MG63 (cell line): Measurements from ENCODE around the gene MISP. TPM values are rescaled to one million over a fixed set of nuclear protein-coding genes. Genes with fewer than 3 reads are reported as not detected.

ENCODE experiments used
- DNase-seq: peaks from one replicate; pipeline ENCODE4 v3.0.0-alpha.2; 2020
- H3K27me3 ChIP-seq: fragments of 250-450 bp; sonication (Bioruptor Pico); 2 replicates; pipeline ENCODE4 v1.5.1; 2020; ENCODE audit warnings: mild to moderate bottlenecking, moderate library complexity
- H3K36me3 ChIP-seq: fragments of 250-450 bp; sonication (Bioruptor Pico); 2 replicates; pipeline ENCODE4 v1.5.1; 2020; ENCODE audit warnings: mild to moderate bottlenecking, moderate library complexity
- H3K4me3 ChIP-seq: fragments of 250-450 bp; sonication (Bioruptor Pico); 2 replicates; pipeline ENCODE4 v1.5.1; 2020; ENCODE audit warnings: mild to moderate bottlenecking, moderate library complexity
- H3K9me3 ChIP-seq: fragments of 250-450 bp; sonication (Bioruptor Pico); 2 replicates; pipeline ENCODE4 v1.5.1; 2020; ENCODE audit warnings: mild to moderate bottlenecking, moderate library complexity
- total RNA-seq: library from RNA; depleted of rRNA; stranded (reverse); fragments of >200 nt; shearing (Covaris generic); gene quantifications from 2 replicates; pipeline ENCODE4 v1.2.3, GENCODE V29; 2014; ENCODE audit warnings: low replicate concordance

MISP gene
- total RNA-seq, 1 experiment from 2014 or later, result not detected

- Histone ChIP-seq H3K4me3 (no peak overlapping the region), H3K9me3 (no peaks in the 10 kb centered on the region), H3K36me3 (no peaks in the 10 kb centered on the region), H3K27me3 (no peaks in the 10 kb centered on the region)
- DNase-seq, result no peak
Observed at GRCh38 chr19:780935-781334, 30.0 kb downstream of the MISP start.

- H3K4me3 ChIP-seq, result no peak overlapping the region; the same call in 1 of the 2 replicates
- no peaks in the 10 kb centered on the region for H3K36me3 ChIP-seq
- no peak for DNase-seq
- no peaks in the 10 kb centered on the region for H3K9me3 ChIP-seq
- H3K27me3 ChIP-seq, result no peaks in the 10 kb centered on the region
Observed at GRCh38 chr19:781800-782184, 30.9 kb downstream of the MISP start.

- peak overlapping the region; percentile 35 for H3K4me3 ChIP-seq
- H3K27me3 ChIP-seq, result no peaks in the 10 kb centered on the region
- no peaks in the 10 kb centered on the region for H3K36me3 ChIP-seq
Observed at GRCh38 chr19:782185-782877, 31.4 kb downstream of the MISP start.

GRCh38 chr19:782878-783668 lies 32.2 kb downstream of the MISP start:
- Histone ChIP-seq H3K9me3 (no peaks in the 10 kb centered on the region), H3K36me3 (no peaks in the 10 kb centered on the region), H3K4me3 (peak overlapping the region; percentile 35), H3K27me3 (no peaks in the 10 kb centered on the region)
- no peak for DNase-seq

More at GRCh38 chr19:782185-782877, 31.4 kb downstream of the MISP start:
- peak; percentile 58 for DNase-seq
- no peaks in the 10 kb centered on the region for H3K9me3 ChIP-seq

- no peak overlapping the region for H3K4me3 ChIP-seq
- no peak for DNase-seq
- no peaks in the 10 kb centered on the region for H3K27me3 ChIP-seq
- no peaks in the 10 kb centered on the region for H3K9me3 ChIP-seq
- no peaks in the 10 kb centered on the region for H3K36me3 ChIP-seq
Observed at GRCh38 chr19:784541-784940, 33.6 kb downstream of the MISP start.

- no peak for DNase-seq
- no peaks in the 10 kb centered on the region for H3K9me3 ChIP-seq
- H3K4me3 ChIP-seq, result no peak overlapping the region
- no peaks in the 10 kb centered on the region for H3K36me3 ChIP-seq
- no peaks in the 10 kb centered on the region for H3K27me3 ChIP-seq
Observed at GRCh38 chr19:787536-787935, 36.6 kb downstream of the MISP start.

GRCh38 chr19:788686-788982 lies 37.7 kb downstream of the MISP start:
- H3K36me3 ChIP-seq, result no peaks in the 10 kb centered on the region
- no peak overlapping the region for H3K4me3 ChIP-seq
- H3K9me3 ChIP-seq, result no peaks in the 10 kb centered on the region
- no peaks in the 10 kb centered on the region for H3K27me3 ChIP-seq
- DNase-seq, result no peak

- Histone ChIP-seq H3K36me3 (no peaks in the 10 kb centered on the region), H3K27me3 (no peaks in the 10 kb centered on the region), H3K4me3 (no peak overlapping the region), H3K9me3 (no peaks in the 10 kb centered on the region)
- DNase-seq, result no peak
Observed at GRCh38 chr19:788983-789700, 38.2 kb downstream of the MISP start.

GRCh38 chr19:789701-790060 lies 38.8 kb downstream of the MISP start:
- no peak for DNase-seq
- no peaks in the 10 kb centered on the region for H3K9me3 ChIP-seq
- no peaks in the 10 kb centered on the region for H3K36me3 ChIP-seq
- no peaks in the 10 kb centered on the region for H3K27me3 ChIP-seq
- H3K4me3 ChIP-seq, result no peak overlapping the region

GRCh38 chr19:791007-791566 lies 40.2 kb downstream of the MISP start:
- Histone ChIP-seq H3K9me3 (no peaks in the 10 kb centered on the region), H3K36me3 (no peaks in the 10 kb centered on the region), H3K27me3 (no peaks in the 10 kb centered on the region), H3K4me3 (no peak overlapping the region)
- DNase-seq, result no peak

GRCh38 chr19:791567-792305 lies 40.8 kb downstream of the MISP start:
- Histone ChIP-seq H3K27me3 (no peaks in the 10 kb centered on the region), H3K4me3 (no peak overlapping the region), H3K9me3 (no peaks in the 10 kb centered on the region), H3K36me3 (no peaks in the 10 kb centered on the region)
- DNase-seq, result no peak

- DNase-seq, result no peak
- H3K36me3 ChIP-seq, result no peaks in the 10 kb centered on the region
- no peak overlapping the region for H3K4me3 ChIP-seq
- no peaks in the 10 kb centered on the region for H3K9me3 ChIP-seq
- H3K27me3 ChIP-seq, result no peaks in the 10 kb centered on the region
Observed at GRCh38 chr19:792306-792885, 41.5 kb downstream of the MISP start.

GRCh38 chr19:793806-794205 lies 42.9 kb downstream of the MISP start:
- DNase-seq, result no peak
- Histone ChIP-seq H3K4me3 (no peak overlapping the region), H3K9me3 (no peaks in the 10 kb centered on the region), H3K36me3 (peaks cover 8% of the 10 kb centered on the region), H3K27me3 (no peaks in the 10 kb centered on the region)

GRCh38 chr19:795073-795611 lies 44.2 kb downstream of the MISP start:
- DNase-seq, result no peak
- Histone ChIP-seq H3K27me3 (no peaks in the 10 kb centered on the region), H3K9me3 (no peaks in the 10 kb centered on the region), H3K36me3 (peaks cover 22% of the 10 kb centered on the region), H3K4me3 (no peak overlapping the region)

- H3K9me3 ChIP-seq, result no peaks in the 10 kb centered on the region
- H3K36me3 ChIP-seq, result peaks cover 28% of the 10 kb centered on the region
- H3K27me3 ChIP-seq, result no peaks in the 10 kb centered on the region
- no peak for DNase-seq
- peak overlapping the region; percentile 58 for H3K4me3 ChIP-seq
Observed at GRCh38 chr19:795691-796581, 45.0 kb downstream of the MISP start.
